Measurements from ENCODE around the gene FAM241A. TPM values are rescaled to one million over a fixed set of nuclear protein-coding genes. Genes with fewer than 3 reads are reported as not detected.
"Not testable (repeated sequence)": the region's sequence is repeated elsewhere in the genome, so short reads cannot be mapped to it uniquely, and the experiment has no call there.

The FAM241A gene
- polyA plus RNA-seq, 3 donors, result 1.8 to 5.5 (median 4.8) TPM

- H3K9me3 Mint-ChIP-seq, result no peaks in the 10 kb centered on the region
- H3K79me2 ChIP-seq (ENCODE audit: insufficient read depth, low read length), result no peaks in the 10 kb centered on the region
- peak overlapping the region; percentile 74 to 84 for H3K4me3 Mint-ChIP-seq
- H3K9ac ChIP-seq (ENCODE audit: insufficient read depth, low read length, poor library complexity, severe bottlenecking), result peak overlapping the region; percentile 0
- peaks cover 27% of the 10 kb centered on the region for H3K4me1 Mint-ChIP-seq
- H3K27me3 ChIP-seq (ENCODE audit: control insufficient read depth in 2 of 2, insufficient read depth in 2 of 2, low read length in 2 of 2), result no peaks in the 10 kb centered on the region
- peak overlapping the region; percentile 80 to 96 (median 94) for H3K27ac Mint-ChIP-seq
- H3K9me3 ChIP-seq (replicated peaks in 1 of 2; ENCODE audit: control insufficient read depth in 1 of 2, insufficient read depth in 1 of 2, low read length in 2 of 2), result no peaks in the 10 kb centered on the region
- intact Hi-C loops (cut with micrococcal nuclease), result no loop called here
- H2AFZ ChIP-seq (ENCODE audit: insufficient read depth, low read depth, low read length, poor library complexity, severe bottlenecking), result peak overlapping the region; percentile 85
- H3K36me3 ChIP-seq (replicated peaks in 1 of 2; ENCODE audit: control insufficient read depth in 1 of 2, insufficient read depth in 2 of 2, low read length in 2 of 2), result no peaks in the 10 kb centered on the region
- H3K4me1 ChIP-seq (ENCODE audit: control insufficient read depth in 1 of 2, insufficient read depth in 2 of 2, low read length in 2 of 2), result peaks cover 22 to 27% of the 10 kb centered on the region in 2 donors
- H3K27me3 Mint-ChIP-seq (ENCODE audit: low read depth in 3 of 3), result no peaks in the 10 kb centered on the region
- peak overlapping the region; percentile 65 for H3K4me2 ChIP-seq (replicated peaks; ENCODE audit: extremely low read depth, low read length, poor library complexity, severe bottlenecking)
- DNase-seq, result no peak
- peak overlapping the region in 1 of 3 experiments; percentile 59 for H3K4me3 ChIP-seq (replicated peaks in 1 of 3; ENCODE audit: low read depth in 2 of 3, low read length in 3 of 3)
- peak overlapping the region in 1 of 2 donors; percentile 86 for H3K27ac ChIP-seq (ENCODE audit: low read depth in 1 of 2, low read length in 2 of 2)
- H3K36me3 Mint-ChIP-seq, result no peaks in the 10 kb centered on the region
- no peaks in the 10 kb centered on the region for H4K20me1 ChIP-seq (ENCODE audit: insufficient read depth, low read length)
- WGBS (ENCODE audit: insufficient coverage), result no CpG with 5 or more reads among the region's 1 CpG
- no peak for TF ChIP-seq CTCF (IDR thresholded peaks at IDR 0.05)
Observed at GRCh38 chr4:112110059-112110425, 35.2 kb upstream of the FAM241A start.

GRCh38 chr4:112111306-112111705, 33.9 kb upstream of the FAM241A start:
- peaks cover 0 to 2% (median 0%) of the 10 kb centered on the region in 3 donors for H3K27me3 Mint-ChIP-seq (ENCODE audit: low read depth in 3 of 3)

GRCh38 chr4:112112095-112112494, 33.2 kb upstream of the FAM241A start:
- H3K9me3 Mint-ChIP-seq; H3K27me3 Mint-ChIP-seq (ENCODE audit: low read depth in 3 of 3); H3K27me3 ChIP-seq (ENCODE audit: control insufficient read depth in 2 of 2, insufficient read depth in 2 of 2, low read length in 2 of 2); DNase-seq; H3K36me3 Mint-ChIP-seq; intact Hi-C loops (cut with micrococcal nuclease); H3K9ac ChIP-seq (ENCODE audit: insufficient read depth, low read length, poor library complexity, severe bottlenecking); H4K20me1 ChIP-seq (ENCODE audit: insufficient read depth, low read length); H3K4me3 Mint-ChIP-seq; H3K4me3 ChIP-seq (replicated peaks in 1 of 3; ENCODE audit: low read depth in 2 of 3, low read length in 3 of 3); H3K36me3 ChIP-seq (replicated peaks in 1 of 2; ENCODE audit: control insufficient read depth in 1 of 2, insufficient read depth in 2 of 2, low read length in 2 of 2); H3K9me3 ChIP-seq (replicated peaks in 1 of 2; ENCODE audit: control insufficient read depth in 1 of 2, insufficient read depth in 1 of 2, low read length in 2 of 2); H3K79me2 ChIP-seq (ENCODE audit: insufficient read depth, low read length); H3K4me2 ChIP-seq (replicated peaks; ENCODE audit: extremely low read depth, low read length, poor library complexity, severe bottlenecking); H3K27ac ChIP-seq (ENCODE audit: low read depth in 1 of 2, low read length in 2 of 2): not testable (repeated sequence)
- WGBS (ENCODE audit: insufficient coverage), result 100% methylated on average over 3 of the region's 7 CpGs
- Histone ChIP-seq H3K4me1 (ENCODE audit: control insufficient read depth in 1 of 2, insufficient read depth in 2 of 2, low read length in 2 of 2) (peaks cover 22 to 27% of the 10 kb centered on the region in 2 donors), H2AFZ (ENCODE audit: insufficient read depth, low read depth, low read length, poor library complexity, severe bottlenecking) (peak overlapping the region; percentile 41)
- Mint-ChIP-seq H3K4me1 (peaks cover 27% of the 10 kb centered on the region), H3K27ac (peak overlapping the region in 3 of 7 donors; percentile 25 to 38 (median 28))

More at GRCh38 chr4:112111306-112111705, 33.9 kb upstream of the FAM241A start:
- H3K4me3 ChIP-seq (replicated peaks in 1 of 3; ENCODE audit: low read depth in 2 of 3, low read length in 3 of 3), result no peak overlapping the region
- H3K9me3 ChIP-seq (replicated peaks in 1 of 2; ENCODE audit: control insufficient read depth in 1 of 2, insufficient read depth in 1 of 2, low read length in 2 of 2), result no peaks in the 10 kb centered on the region
- no peak for DNase-seq
- no peaks in the 10 kb centered on the region for H3K27me3 ChIP-seq (ENCODE audit: control insufficient read depth in 2 of 2, insufficient read depth in 2 of 2, low read length in 2 of 2)
- H3K4me1 ChIP-seq (ENCODE audit: control insufficient read depth in 1 of 2, insufficient read depth in 2 of 2, low read length in 2 of 2), result peaks cover 22 to 27% of the 10 kb centered on the region in 2 donors
- no peaks in the 10 kb centered on the region for H3K36me3 ChIP-seq (replicated peaks in 1 of 2; ENCODE audit: control insufficient read depth in 1 of 2, insufficient read depth in 2 of 2, low read length in 2 of 2)
- no peak overlapping the region for H3K4me3 Mint-ChIP-seq
- H3K36me3 Mint-ChIP-seq, result no peaks in the 10 kb centered on the region
- H2AFZ ChIP-seq (ENCODE audit: insufficient read depth, low read depth, low read length, poor library complexity, severe bottlenecking), result no peak overlapping the region
- no peak overlapping the region for H3K4me2 ChIP-seq (replicated peaks; ENCODE audit: extremely low read depth, low read length, poor library complexity, severe bottlenecking)
- WGBS (ENCODE audit: insufficient coverage), result no CpG with 5 or more reads among the region's 1 CpG
- H3K79me2 ChIP-seq (ENCODE audit: insufficient read depth, low read length), result no peaks in the 10 kb centered on the region
- H3K27ac Mint-ChIP-seq, result no peak overlapping the region
- TF ChIP-seq CTCF (IDR thresholded peaks at IDR 0.05), result no peak
- intact Hi-C loops (cut with micrococcal nuclease), result no loop called here
- H3K9me3 Mint-ChIP-seq, result no peaks in the 10 kb centered on the region
- H3K4me1 Mint-ChIP-seq, result peaks cover 27% of the 10 kb centered on the region
- no peaks in the 10 kb centered on the region for H4K20me1 ChIP-seq (ENCODE audit: insufficient read depth, low read length)
- no peak overlapping the region for H3K27ac ChIP-seq (ENCODE audit: low read depth in 1 of 2, low read length in 2 of 2)
- no peak overlapping the region for H3K9ac ChIP-seq (ENCODE audit: insufficient read depth, low read length, poor library complexity, severe bottlenecking)

Data from CD14-positive monocyte (primary cell).